Stimulated activated CD8-positive, alpha-beta memory T cell treated with anti-CD3 and anti-CD28 coated beads, Interleukin-2, amount 100 ng/mL, for 48 hours (primary cell): ENCODE data around the gene POLRMT.
"Not testable (repeated sequence)": the region's sequence is repeated elsewhere in the genome, so short reads cannot be mapped to it uniquely, and the experiment has no call there.

Experiments used
- DNase-seq, 2 donors: peaks; one replicate each; pipeline ENCODE4 v3.0.0-alpha.2; 2020; ENCODE audit warnings: low read depth in 2 of 2

The POLRMT gene

DNA sequence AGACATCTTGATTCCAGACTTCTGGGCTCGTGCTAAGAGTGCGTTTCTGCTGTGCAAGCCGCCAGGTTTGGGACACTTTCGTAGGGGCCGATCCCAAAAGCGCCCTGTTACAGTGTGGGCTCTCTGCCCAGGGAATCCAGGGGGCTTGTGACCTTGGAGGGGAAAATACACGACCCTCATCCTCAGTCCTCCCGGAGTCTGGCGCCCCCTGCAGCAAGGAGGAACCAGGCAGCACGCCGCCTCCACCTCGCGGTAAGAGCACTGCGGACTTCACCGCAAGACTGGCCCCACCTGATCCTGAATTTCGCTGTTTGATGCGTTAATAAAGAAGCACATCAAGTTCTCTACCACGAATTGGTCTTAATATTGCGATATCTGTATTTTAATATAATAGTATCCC is 5.2 kb downstream of the POLRMT start:
- DNase-seq: no peak

DNA sequence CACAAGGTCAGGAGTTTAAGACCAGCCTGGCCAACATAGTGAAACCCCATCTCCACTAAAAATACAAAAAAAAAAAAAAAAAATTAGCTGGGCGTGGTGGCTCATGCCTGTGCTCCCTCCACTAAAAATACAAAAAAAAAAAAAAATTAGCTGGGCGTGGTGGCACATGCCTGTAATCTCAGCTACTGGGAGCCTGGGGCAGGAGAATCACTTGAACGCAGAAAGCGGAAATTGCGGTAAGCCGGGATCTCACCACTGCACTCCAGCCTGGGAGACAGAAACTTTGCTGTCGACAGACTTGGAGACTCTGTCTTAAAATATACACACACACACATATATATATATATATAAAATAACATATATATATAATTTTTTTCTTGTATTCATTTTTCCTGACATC is 6.8 kb downstream of the POLRMT start:
- not testable (repeated sequence) for DNase-seq

DNA sequence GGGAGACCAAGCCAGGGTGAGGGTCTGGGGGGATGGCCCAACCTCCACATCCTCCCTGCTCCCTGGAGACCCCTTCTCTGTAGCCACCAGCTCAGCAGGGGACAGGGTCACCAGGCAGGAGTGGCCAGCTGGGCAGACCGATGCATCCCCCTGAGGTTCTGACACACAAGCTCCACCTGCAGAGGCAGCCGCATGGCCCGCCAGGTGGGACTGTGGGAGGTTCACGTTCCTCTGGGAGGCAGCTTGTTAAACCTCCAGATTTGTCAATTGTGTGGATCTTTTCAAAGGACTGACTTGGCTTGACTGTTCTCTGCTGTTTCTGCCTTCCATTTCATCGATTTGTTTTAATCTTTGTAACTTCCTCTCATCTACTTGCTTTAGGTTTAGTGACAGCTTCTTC is 8.1 kb downstream of the POLRMT start:
- DNase-seq: no peak

DNA sequence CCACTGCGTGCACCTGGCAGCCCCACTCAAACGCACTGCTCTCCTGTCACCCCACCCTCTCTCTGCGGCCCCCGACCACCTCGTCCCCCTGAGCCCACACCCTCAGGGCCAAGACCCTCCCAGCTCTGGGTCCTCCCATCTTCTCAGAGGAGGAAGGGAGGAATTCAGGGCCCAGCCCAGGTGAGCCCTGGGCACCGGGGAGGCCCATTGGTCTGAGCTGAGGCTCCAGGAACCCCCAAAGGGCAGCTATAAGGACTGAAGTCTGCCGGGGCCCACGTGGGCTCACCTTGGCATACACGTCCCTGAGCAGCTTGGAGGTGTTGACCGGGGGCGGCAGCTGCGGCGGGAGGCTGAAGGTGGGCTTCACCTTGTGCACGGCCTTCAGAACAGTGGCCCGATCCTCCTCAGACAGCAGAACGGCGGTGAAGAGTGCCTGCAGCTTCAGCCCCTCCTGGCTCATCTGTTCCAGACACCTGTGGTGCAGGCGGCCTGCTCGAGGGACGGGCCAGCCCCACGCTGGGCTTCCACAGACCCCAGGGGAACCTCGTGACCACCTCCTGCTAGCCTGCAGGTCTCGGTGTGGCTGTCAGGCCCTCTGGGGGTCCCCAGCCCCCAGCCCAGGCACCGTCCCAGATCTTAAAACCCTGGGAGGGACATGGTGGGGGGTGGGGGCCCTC is 8.8 kb downstream of the POLRMT start:
- DNase-seq: no peak

DNA sequence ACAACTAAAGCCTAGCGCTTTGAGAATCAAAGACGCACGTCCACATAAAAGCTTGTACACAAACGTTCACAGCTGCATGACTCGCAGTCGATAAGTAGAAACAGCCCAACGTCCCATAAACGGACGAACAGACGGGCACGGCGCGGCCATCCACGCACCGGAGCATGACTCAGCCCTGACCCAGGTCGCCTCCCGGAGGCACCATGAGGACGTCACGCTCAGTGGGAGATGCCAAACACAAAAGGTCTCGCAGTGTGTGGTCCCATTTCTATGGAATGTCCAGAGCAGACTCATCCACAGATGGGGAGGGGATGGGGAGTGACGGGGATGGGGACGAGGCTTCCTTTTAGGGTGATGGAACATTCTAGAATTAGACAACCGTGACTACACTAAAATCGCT is 9.4 kb downstream of the POLRMT start:
- no peak for DNase-seq

DNA sequence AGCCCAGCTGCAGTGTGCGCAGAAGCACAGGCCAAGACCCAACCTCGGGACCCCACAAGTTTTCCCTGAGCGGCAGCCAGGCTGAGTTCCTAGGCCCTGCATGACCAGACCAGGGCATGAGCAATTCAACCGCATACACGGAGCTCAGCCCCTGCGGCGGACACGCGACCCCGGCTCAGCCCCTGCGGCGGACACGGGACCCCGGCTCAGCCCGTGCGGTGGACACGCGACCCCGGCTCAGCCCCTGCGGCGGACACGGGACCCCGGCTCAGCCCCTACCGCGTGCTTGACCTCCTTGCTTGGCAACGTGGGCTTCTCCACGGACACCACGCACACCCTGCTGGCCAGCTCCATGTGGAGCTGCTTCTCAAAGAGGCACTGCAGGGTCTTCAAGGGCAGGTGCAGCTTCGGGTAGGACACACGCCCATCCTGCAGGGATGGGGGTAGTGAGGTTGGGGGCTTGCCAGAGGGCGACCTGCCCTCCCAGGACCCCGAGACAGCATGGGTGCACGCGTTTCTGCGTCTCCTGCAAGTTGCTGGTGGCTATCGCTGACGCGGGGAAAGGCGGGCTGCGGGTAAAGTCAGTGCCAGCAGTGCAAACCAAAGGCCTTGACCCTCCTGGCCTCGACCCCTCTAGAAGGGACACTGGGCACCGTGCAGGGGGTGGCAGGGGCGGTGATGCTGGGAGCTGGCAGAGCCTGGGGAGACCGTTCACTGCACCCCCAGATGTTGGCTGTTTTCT is 10.0 kb downstream of the POLRMT start:
- no peak for DNase-seq

DNA sequence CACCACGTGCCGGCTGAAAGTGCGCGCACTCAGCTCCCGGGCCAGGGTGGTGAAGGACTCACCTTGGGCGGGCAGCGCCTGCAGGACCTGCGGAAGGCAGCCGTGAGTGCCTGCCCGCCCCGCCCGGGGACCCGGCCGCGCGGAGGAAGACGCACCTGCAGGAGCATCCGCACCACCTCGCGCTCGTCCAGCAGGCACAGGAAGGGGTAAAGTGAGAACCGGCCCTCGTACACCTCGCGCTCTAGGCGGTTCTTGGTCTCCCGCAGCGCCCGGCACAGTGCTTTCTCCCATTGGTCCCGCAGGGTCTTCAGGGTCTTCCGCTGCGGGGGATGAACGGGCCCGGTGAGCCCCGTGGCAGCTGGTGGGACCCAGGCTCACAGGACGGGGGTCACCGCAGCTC is 10.7 kb downstream of the POLRMT start:
- no peak for DNase-seq

DNA sequence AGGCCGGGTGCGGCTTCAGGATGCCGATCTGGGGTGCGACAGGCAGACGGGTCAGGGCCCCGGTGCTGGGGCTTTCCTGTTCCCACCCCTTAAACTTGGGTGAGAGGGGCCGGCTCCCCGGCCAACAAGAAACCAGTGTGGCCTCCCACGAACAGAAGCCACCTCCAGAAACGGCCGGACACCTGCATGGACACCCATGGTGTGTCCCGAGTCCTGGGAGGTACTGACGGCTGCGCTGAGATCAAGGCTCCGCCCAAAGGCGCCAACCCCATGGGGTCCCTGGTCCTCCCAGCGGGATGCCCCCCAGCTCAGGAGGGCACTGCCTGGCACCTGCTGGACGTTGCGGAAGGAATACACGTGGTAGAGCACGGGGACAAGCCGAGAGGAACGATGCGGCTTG is 11.5 kb downstream of the POLRMT start:
- no peak for DNase-seq

DNA sequence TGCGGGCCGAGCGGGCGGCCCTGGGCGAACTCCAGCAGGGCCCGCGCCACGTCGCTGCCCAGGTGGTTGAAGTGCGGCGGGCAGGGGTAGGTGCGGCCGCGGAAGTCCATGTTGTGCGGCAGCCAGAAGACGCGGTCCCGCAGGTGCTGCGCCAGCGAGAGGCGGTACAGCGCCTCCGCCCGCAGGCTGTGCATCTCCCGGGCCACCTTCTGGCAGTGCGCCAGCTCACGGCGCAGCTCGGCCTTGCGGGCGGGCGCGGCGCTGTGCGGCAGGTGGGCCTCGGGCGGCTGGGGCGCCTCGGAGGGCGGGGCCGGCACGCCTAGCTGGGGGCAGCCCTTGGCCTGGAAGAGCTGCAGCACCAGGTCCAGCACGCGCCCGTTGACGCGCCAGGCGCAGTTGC is 12.1 kb downstream of the POLRMT start:
- not testable (repeated sequence) for DNase-seq

DNA sequence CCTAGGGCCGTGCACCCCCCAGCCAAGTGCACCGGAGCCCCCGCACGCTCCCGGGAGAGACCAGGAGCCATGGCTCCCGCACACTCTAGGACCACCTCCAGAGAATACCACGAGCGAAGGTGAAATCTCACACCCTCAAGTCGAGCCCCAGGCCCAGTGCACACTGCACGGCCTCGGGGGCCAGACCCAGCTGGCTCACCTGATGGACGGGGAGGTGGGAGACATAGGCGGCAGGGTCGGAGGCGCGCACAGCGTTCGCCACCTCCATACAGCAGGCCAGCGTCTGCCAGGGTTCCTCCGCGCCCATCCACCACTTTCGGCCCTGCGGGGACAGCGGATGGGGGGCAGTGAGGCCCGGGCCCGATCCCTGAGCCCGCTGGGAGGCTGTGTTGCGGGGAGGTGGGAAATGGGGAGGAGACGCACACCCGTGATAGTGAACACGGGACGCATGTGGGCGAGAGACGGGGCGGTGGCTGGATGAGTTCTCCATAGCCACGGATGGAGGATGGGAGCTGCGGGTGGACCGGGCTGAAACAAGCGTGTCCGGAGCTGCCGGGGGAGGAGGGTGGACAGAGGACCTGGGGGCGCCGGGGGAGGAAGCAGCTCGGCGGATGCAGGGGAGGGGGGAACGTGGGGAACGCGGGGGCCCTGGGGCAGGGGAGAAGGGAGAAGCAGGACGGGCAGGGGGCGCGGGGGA is 13.0 kb downstream of the POLRMT start:
- no peak for DNase-seq

DNA sequence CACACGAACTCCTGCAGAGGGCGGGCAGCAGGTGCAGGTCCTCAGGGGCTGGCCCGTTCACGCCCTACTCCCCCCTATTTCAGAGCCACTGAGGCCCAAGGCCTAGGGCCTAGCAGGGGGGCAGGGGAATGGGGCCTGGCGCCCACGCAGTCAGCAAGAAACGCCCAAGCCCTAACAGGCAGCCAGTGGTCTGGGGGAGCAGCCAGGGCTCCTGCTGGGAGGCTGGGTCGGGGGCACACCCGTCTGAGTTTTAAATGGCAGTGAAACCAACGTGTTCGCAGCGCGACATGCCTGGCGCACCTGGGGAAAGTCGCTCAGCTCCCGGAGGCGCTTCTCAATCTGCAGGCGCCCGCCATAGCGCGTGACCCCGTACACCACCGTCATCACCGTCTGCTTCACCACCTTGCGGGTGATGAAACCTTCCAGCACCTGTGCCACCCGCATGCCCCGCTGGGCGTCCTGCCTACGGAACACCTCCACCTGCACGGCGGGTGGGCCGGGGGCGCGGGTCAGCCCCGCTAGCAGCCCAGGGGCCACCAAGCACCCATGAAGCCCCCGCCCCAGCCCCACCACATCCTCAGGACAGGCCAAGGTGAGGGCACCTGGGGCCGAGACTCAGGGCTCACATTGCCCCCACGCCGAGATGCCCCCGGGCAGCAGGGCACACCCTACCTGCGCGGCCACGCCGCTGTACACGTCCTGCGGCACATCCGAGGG is 13.9 kb downstream of the POLRMT start:
- DNase-seq: no peak

DNA sequence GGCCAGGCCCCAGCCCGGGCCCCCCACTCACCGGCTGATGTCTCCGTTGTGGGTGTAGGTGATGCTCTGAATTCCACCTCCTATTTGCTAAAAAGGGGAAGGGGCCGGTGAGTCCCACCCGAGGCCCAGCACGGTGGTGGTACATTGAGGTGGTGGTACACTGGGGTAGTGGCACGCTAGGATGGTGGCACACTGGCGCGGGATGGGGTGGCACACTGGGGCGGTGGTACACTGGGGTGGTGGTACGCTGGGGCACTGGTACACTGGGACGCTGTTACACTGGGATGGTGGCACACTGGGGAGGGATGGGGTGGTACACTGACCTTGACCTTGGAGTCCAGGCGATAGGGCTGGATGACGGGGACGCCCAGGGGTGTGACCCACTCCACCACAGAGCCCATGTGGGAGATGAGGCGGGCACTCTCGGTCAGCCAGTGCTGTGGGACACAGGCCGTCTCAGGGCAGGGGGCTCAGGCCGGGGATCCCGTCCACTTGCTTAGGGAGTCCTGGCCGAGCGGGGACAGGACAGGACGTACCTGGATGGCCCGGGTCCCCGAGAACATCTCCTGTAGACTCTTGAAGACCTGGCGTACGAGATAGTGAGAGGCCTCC is 14.6 kb downstream of the POLRMT start:
- DNase-seq: no peak

DNA sequence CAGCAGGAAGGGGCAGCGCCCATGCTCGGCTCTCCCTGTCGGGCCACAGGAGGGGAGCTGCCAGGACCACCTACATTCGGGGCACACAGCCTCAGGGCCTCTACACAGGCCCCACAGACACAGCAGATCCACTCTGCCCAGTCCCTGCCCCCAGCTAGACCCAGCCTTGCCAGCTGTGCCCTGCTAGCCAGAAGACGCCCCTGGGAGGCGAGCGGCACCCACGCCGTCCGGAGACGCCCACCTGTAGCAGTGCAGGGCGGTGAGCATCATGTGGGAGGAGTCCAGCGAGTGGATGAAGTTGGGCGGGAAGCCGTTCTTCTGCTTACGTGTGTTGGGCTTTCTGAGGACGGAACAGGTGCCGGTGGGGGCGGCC is 15.1 kb downstream of the POLRMT start:
- DNase-seq: no peak

DNA sequence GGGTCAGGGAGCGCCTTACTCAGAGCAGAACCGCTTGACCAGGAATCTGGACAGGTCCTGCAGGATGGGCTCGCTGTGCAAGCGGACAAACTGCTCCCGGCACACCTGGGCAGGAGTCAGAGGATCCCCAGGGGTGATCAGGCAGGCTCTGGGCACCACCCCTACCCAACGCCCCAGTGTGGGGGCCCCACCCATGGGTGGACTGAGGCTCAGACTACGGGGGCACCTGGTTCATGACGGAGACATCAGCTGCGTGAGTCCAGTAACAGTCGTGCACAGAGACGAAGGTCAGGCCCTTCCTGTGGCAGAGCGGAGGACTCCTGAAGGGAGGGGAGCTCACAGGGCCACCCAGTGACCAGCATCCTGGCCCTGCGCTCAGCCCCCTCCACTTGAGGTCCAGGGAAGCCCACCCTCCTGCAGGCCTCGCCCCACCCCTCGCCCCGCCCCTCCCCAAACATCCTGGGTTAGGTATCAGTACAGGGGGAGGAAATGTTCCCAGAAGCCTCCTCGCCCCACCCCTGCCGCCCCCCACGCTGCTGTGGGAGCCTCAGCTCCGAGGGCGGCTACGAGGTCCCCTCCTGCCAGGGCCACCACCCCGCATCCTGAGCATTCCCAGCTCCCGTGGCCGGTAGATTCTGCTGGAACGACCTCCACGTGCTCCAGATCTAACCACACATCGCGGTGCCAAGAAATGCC is 15.6 kb downstream of the POLRMT start:
- no peak for DNase-seq

DNA sequence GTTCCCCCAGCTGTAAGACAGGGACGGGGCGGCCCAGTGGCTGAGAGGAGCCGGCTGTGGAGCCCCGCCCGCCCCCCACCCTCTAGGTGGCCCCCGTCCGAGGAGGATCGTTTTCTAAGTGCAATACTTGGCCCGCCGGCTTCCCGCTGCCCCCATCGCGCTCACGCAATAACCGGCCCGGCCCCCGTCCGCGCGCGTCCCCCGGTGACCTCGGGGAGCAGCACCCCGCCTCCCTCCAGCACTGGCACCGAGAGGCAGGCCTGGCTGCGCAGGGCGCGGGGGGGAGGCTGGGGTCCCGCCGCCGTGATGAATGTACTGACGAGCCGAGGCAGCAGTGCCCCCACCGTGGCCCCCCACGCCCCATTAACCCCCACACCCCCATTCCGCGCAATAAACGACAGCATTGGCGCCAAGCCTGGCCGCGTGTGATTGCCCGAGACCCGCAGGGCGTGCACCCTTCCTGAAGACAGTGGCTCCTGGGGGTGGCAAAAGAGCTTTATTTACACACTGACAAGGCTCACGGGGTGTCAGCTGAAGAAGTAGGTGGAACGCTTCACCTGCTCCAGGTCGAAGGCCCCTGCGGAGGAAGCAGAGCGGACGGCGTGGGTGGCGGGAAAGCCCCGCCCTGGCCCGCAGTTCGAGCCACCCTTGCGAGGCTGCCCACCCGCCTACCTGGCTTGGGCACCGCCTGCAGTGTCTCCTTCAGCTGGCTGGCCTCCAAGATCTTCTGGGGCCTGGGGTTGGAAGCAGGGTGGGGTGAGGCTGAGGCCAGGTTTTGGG is 16.4 kb downstream of the POLRMT start:
- no peak for DNase-seq

DNA sequence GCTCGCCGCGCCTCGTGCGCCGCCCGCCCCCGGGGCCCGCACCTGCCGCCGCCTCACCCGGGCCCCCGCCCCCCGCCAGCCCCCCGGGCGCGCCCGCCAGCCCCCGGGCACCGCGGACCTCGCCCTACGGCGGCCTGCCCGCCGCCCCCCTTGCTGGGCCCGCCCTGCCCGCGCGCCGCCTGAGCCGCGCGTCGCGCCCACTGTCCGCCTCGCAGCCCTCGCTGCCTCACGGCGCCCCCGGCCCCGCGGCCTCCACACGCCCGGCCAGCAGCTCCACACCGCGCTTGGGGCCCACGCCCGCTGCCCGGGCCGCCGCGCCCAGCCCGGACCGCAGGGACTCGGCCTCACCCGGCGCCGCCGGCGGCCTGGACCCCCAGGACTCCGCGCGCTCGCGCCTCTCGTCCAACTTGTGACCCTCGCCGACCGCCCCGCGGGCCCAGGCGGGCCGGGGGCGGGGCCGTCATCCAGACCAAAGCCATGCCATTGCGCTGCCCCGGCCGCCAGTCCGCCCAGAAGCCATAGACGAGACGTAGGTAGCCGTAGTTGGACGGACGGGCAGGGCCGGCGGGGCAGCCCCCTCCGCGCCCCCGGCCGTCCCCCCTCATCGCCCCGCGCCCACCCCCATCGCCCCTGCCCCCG is 17.2 kb downstream of the POLRMT start:
- DNase-seq: no peak

DNA sequence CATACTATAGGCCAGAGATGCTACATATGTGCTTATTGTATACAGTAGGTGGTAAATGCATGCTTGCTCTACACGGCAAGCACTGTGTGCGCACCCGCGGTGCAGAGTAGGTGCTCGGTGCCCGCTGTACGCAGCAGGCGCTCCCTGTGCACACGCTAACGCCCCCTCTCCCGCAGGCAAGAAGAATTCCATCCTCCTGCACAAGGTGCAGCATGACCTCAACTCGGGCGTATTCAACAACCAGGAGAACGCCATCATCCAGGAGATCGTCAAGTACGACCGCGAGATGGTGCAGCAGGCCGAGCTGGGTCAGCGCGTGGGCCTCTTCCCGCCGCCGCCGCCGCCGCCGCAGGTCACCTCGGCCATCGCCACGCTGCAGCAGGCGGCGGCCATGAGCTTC is 17.7 kb downstream of the POLRMT start:
- DNase-seq: no peak

DNA sequence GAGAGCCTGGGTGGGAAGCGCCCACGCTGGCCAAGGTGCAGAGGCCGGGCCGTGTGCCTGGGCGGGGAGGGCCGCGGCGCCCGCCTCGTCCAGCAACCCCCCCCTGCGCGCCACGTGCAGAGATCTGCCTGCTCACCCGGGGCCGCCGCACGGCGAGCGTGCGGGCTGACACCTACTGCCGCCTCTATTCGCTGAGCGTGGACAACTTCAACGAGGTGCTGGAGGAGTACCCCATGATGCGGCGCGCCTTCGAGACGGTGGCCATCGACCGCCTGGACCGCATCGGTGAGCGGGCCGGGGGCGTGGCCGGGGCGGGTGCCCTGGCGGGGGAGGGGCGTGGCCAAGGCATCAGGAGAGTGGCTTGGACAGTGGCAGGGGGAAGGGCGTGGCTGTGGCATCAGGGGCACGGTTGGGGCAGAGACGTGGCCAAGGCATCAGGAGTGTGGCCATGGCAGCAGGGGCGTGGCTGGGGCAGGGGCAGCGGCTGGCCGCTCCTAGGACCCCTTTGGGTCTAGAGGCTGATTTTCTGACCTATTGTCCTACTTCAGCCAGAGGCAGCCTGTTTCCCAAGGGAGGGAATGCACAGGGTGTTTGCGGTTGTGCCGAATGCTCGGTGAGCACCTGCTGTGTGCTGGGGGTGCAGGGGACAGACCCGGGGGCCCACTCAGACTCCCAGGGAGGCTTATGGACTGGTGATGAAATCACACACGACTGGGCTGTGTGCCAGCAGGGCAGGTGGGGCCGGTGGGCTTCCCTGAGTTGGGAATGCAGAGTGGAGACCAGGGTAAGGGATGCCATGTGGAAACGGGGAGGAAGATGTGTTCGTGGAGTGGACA is 19.4 kb downstream of the POLRMT start:
- DNase-seq: no peak

DNA sequence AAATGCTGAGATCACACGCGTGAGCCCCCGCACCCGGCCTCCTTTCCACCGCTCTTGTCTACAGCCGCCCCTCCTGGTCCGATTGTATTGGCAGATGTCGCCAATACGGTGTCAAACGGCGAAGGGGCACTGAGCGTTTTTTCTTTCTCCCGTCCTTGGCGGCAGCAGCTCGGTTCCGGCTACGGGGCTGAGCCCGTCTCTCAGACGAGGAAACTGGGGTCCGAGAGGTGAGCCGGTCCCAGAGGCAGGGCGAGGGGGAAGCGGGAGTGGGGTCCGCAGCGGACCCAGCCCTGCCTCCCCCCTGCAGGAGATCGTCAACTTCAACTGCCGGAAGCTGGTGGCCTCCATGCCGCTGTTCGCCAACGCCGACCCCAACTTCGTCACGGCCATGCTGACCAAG is 20.4 kb downstream of the POLRMT start:
- DNase-seq: no peak
